DND-41 (cell line): Measurements from ENCODE around the gene PCLO.

Experiments
- ATAC-seq: fragments of 200-7000 bp; cut with Tn5 transposase; 3 replicates; pipeline ENCODE4 v1.9.1; 2021; ENCODE audit warnings: low read depth; ENCODE audit not compliant: insufficient read depth
- DNase-seq: peaks from one replicate; pipeline ENCODE4 v3.0.0-alpha.2; 2020
- H2AFZ ChIP-seq: 2 replicates; pipeline ENCODE4 v1.6.0; 2012; ENCODE audit warnings: low read depth, low read length
- H3K27ac ChIP-seq: 2 replicates; pipeline ENCODE4 v1.5.1; 2012; ENCODE audit warnings: low read length, inconsistent platforms
- H3K27me3 ChIP-seq: fragments of 200-600 bp; sonication (generic); 2 replicates; pipeline ENCODE4 v1.6.0; 2012; ENCODE audit warnings: low read length, mild to moderate bottlenecking, inconsistent platforms; ENCODE audit not compliant: insufficient read depth, poor library complexity
- H3K36me3 ChIP-seq: 2 replicates; pipeline ENCODE4 v1.5.1; 2012; ENCODE audit warnings: low read length, inconsistent platforms; ENCODE audit not compliant: insufficient read depth
- H3K4me1 ChIP-seq: 2 replicates; pipeline ENCODE4 v1.5.1; 2012; ENCODE audit warnings: mild to moderate bottlenecking, low read length; ENCODE audit not compliant: insufficient read depth
- H3K4me2 ChIP-seq: 2 replicates; pipeline ENCODE4 v1.6.0; 2012; ENCODE audit warnings: mild to moderate bottlenecking, moderate library complexity, low read length, inconsistent platforms; ENCODE audit not compliant: insufficient read depth
- H3K4me3 ChIP-seq, 2 experiments: fragments of 200-600 bp in 1 of 2; shearing (Covaris generic) in 1 of 2; 2 replicates each; pipeline ENCODE4 v1.5.1; 2012 to 2016; ENCODE audit warnings: inconsistent platforms in 2 of 2, low read length in 2 of 2, mild to moderate bottlenecking in 2 of 2, low read depth in 1 of 2, moderate library complexity in 1 of 2
- H3K79me2 ChIP-seq: 2 replicates; pipeline ENCODE4 v1.6.0; 2012; ENCODE audit warnings: low read length, inconsistent platforms; ENCODE audit not compliant: insufficient read depth
- H3K9ac ChIP-seq: 2 replicates; pipeline ENCODE4 v1.6.0; 2012; ENCODE audit warnings: low read depth, mild to moderate bottlenecking, inconsistent platforms, low read length, moderate library complexity
- H3K9me3 ChIP-seq: 2 replicates; pipeline ENCODE4 v1.5.1; 2012; ENCODE audit warnings: low read length, moderate library complexity, mild to moderate bottlenecking, inconsistent platforms; ENCODE audit not compliant: insufficient read depth, severe bottlenecking
- H4K20me1 ChIP-seq: 2 replicates; pipeline ENCODE4 v1.6.0; 2012; ENCODE audit warnings: low read length; ENCODE audit not compliant: insufficient read depth
- EZH2 ChIP-seq: IDR thresholded peaks from 3 replicates; pipeline ENCODE4 v1.6.1; 2012; ENCODE audit warnings: borderline replicate concordance, low read depth, mild to moderate bottlenecking, moderate library complexity, low read length, inconsistent platforms; ENCODE audit not compliant: severe bottlenecking
- TF ChIP-seq, protein P1 (sequence below): IDR thresholded peaks from 2 replicates; pipeline ENCODE4 v1.5.1; 2012; ENCODE audit warnings: borderline replicate concordance, low read length, moderate library complexity, mild to moderate bottlenecking; ENCODE audit not compliant: poor library complexity, severe bottlenecking; ENCODE audit errors: extremely low read depth

PCLO gene

DNA sequence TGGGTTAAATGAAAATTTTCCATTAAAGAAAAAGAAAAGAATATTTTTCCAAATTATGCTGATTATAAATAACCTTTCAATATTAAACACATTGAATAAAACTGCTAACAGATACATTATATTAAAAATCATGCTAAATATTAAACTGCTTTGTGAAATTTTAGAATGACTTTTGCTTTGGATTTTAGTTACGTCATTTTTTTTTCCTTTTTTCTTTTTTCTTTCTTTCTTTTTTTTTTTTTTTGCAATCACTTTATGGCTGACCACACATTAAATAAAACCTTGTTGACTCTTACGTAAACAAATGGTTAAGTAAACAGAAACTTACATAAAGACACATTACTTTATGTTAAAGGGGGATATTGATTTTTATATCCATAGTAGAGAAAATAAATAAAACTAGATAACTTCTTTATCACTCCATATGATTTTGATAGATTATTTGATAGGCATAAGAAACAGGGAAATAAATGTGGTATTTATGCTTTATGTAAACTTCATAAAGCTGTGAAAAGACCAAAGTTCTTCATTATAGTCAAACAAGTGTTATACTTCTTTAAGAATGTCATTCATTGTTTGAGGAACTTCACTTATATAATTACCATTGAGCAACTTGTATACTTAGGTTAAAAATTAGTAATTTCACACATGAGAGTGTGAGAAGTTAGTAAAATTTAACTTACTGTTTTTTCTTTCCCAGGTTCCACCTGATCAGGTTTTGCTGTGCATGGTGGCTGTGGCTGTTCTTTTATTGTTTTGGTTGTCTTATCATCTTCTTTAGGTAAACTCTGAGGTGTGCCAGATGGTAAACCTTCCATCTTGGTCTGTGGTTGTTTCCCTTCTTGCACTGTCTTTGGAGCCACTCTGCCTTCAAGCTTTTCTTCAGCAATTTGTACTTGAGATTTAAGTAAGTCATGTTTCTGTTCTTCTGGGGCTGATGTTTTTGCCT lies 197.3 kb downstream of the PCLO start:
- H3K36me3 ChIP-seq, result no peaks in the 10 kb centered on the region
- H3K27me3 ChIP-seq, result no peaks in the 10 kb centered on the region
- H3K9ac ChIP-seq, result no peak overlapping the region
- ATAC-seq (no peak), DNase-seq (no peak)
- H3K9me3 ChIP-seq, result no peaks in the 10 kb centered on the region
- no peaks in the 10 kb centered on the region for H3K4me1 ChIP-seq
- H2AFZ ChIP-seq, result no peak overlapping the region
- H4K20me1 ChIP-seq, result no peaks in the 10 kb centered on the region
- no peak overlapping the region for H3K4me2 ChIP-seq
- TF ChIP-seq, protein P1, sequence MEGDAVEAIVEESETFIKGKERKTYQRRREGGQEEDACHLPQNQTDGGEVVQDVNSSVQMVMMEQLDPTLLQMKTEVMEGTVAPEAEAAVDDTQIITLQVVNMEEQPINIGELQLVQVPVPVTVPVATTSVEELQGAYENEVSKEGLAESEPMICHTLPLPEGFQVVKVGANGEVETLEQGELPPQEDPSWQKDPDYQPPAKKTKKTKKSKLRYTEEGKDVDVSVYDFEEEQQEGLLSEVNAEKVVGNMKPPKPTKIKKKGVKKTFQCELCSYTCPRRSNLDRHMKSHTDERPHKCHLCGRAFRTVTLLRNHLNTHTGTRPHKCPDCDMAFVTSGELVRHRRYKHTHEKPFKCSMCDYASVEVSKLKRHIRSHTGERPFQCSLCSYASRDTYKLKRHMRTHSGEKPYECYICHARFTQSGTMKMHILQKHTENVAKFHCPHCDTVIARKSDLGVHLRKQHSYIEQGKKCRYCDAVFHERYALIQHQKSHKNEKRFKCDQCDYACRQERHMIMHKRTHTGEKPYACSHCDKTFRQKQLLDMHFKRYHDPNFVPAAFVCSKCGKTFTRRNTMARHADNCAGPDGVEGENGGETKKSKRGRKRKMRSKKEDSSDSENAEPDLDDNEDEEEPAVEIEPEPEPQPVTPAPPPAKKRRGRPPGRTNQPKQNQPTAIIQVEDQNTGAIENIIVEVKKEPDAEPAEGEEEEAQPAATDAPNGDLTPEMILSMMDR, result no peak
- TF ChIP-seq EZH2, result no peak
- H3K27ac ChIP-seq, result no peak overlapping the region
- no peaks in the 10 kb centered on the region for H3K79me2 ChIP-seq
- H3K4me3 ChIP-seq, result no peak overlapping the region

DNA sequence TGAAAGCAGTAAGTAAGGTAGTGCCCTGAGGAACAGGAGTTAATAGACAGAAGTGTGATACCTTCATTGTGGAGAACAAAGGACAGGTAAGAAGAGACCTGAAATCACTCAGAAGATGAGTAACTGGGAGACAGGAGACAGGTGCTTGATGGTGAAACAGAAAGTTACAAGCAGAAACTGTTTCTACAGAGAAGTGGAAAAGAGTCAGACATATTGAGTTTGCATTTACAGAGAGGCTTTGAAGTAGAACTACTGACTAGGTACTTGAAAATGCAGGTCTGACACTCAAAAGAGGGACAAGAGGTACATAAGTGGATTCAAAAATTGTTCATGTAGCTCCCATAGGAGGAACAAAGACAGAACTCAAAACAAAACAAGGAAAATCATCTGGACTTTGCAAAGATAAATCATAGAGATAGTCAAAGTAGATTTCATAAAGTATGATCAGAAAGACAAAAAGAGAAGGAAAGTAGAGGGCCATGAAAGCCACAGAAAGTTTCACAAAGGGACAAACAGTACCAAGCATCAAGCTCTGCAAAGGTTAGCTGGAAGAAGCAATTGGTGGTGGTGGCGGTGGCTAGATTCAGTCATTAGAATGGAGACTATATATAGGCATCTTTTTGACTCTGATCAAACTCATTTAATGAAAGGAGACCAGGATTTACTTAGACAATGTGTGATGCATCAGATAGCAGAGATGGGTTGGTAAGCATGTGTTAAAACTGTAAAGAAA lies 198.4 kb downstream of the PCLO start:
- no peak for ATAC-seq
- Histone ChIP-seq H3K4me3 (no peak overlapping the region), H3K4me1 (no peaks in the 10 kb centered on the region), H3K79me2 (no peaks in the 10 kb centered on the region), H3K9me3 (no peaks in the 10 kb centered on the region), H2AFZ (no peak overlapping the region), H3K27ac (no peak overlapping the region), H4K20me1 (no peaks in the 10 kb centered on the region), H3K36me3 (no peaks in the 10 kb centered on the region), H3K27me3 (no peaks in the 10 kb centered on the region), H3K9ac (no peak overlapping the region), H3K4me2 (no peak overlapping the region)
- TF ChIP-seq, protein P1, result no peak
- no peak for TF ChIP-seq EZH2
- no peak for DNase-seq

DNA sequence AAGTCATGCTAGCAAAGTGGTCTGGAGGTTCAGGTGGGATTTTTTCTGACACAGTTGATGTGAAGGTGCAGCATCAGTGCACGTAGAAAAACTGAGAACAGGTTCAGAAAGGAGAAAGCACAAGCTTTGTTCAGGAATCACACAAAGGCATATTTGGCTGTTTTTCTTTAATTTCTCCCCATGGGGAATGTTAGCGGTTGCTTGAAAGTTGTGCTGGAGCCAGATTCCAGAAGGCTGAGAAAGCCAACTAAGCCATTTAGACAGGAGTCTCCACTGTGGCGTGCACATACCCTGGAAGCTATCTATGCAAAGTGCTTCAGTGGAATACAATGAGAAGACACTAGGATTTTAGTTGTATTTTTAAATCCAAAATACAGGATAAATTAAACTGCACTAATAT lies 201.4 kb downstream of the PCLO start:
- H3K4me1 ChIP-seq, result no peaks in the 10 kb centered on the region
- ATAC-seq, result no peak
- TF ChIP-seq, protein P1, result no peak
- H3K27me3 ChIP-seq, result no peaks in the 10 kb centered on the region
- no peak for DNase-seq
- H4K20me1 ChIP-seq, result no peaks in the 10 kb centered on the region
- no peaks in the 10 kb centered on the region for H3K9me3 ChIP-seq
- no peaks in the 10 kb centered on the region for H3K36me3 ChIP-seq
- no peak overlapping the region for H3K9ac ChIP-seq
- no peaks in the 10 kb centered on the region for H3K79me2 ChIP-seq
- H3K4me3 ChIP-seq, result no peak overlapping the region
- no peak overlapping the region for H3K27ac ChIP-seq
- H3K4me2 ChIP-seq, result no peak overlapping the region
- H2AFZ ChIP-seq, result no peak overlapping the region
